ENCODE results near the gene SMIM26. TPM values are rescaled to one million over a fixed set of nuclear protein-coding genes. Genes with fewer than 3 reads are reported as not detected.

SMIM26 gene
- total RNA-seq, 1 experiment from 2014 or later: 56.6 TPM

GRCh38 chr20:18533978-18534644, 33.1 kb upstream of the SMIM26 start:
- Histone ChIP-seq H3K27ac (ENCODE audit: low read depth, low read length, poor library complexity, severe bottlenecking) (no peak overlapping the region), H3K27me3 (replicated peaks; ENCODE audit: insufficient read depth, low read depth, low read length, poor library complexity) (no peaks in the 10 kb centered on the region), H3K4me3 (ENCODE audit: low read depth, low read length, poor library complexity, severe bottlenecking) (no peak overlapping the region), H3K36me3 (ENCODE audit: insufficient read depth, low read length, poor library complexity, severe bottlenecking) (peaks cover 36% of the 10 kb centered on the region), H3K4me1 (ENCODE audit: insufficient read depth, low read length, poor library complexity, severe bottlenecking) (no peaks in the 10 kb centered on the region), H3K9me3 (ENCODE audit: low read depth, low read length, poor library complexity, severe bottlenecking) (no peaks in the 10 kb centered on the region)
- CTCF ChIA-PET: no interaction called here
- intact Hi-C loops (cut with micrococcal nuclease; ENCODE audit: unreplicated experiment): no loop called here
- DNase-seq (ENCODE audit: low spot score): no peak
- TF ChIP-seq CTCF (conservative IDR thresholded peaks at IDR 0.05; ENCODE audit: low read depth, low read length) (no peak), EZH2 (IDR thresholded peaks at IDR 0.05; ENCODE audit: borderline replicate concordance, low read depth, low read length, poor library complexity, severe bottlenecking) (no peak)
- no TSS peak for BruUV-seq (replicated peaks)
- POLR2A ChIA-PET (ENCODE audit: low non-redundant PET): no interaction called here

- TF ChIP-seq EZH2 (IDR thresholded peaks at IDR 0.05; ENCODE audit: borderline replicate concordance, low read depth, low read length, poor library complexity, severe bottlenecking): no peak
- TF ChIP-seq CTCF (conservative IDR thresholded peaks at IDR 0.05; ENCODE audit: low read depth, low read length): no peak
- no peak overlapping the region for H3K4me3 ChIP-seq (ENCODE audit: low read depth, low read length, poor library complexity, severe bottlenecking)
- intact Hi-C loops (cut with micrococcal nuclease; ENCODE audit: unreplicated experiment): no loop called here
- no TSS peak for BruUV-seq (replicated peaks)
- no peaks in the 10 kb centered on the region for H3K4me1 ChIP-seq (ENCODE audit: insufficient read depth, low read length, poor library complexity, severe bottlenecking)
- no peaks in the 10 kb centered on the region for H3K27me3 ChIP-seq (replicated peaks; ENCODE audit: insufficient read depth, low read depth, low read length, poor library complexity)
- no peaks in the 10 kb centered on the region for H3K9me3 ChIP-seq (ENCODE audit: low read depth, low read length, poor library complexity, severe bottlenecking)
- no peak overlapping the region for H3K27ac ChIP-seq (ENCODE audit: low read depth, low read length, poor library complexity, severe bottlenecking)
- CTCF ChIA-PET: no interaction called here
- DNase-seq (ENCODE audit: low spot score): no peak
- H3K36me3 ChIP-seq (ENCODE audit: insufficient read depth, low read length, poor library complexity, severe bottlenecking): peaks cover 13% of the 10 kb centered on the region
- POLR2A ChIA-PET (ENCODE audit: low non-redundant PET): no interaction called here
These were observed 29.6 kb upstream of the SMIM26 start for GRCh38 chr20:18537651-18538050.

- ChIA-PET POLR2A (ENCODE audit: low non-redundant PET) (no interaction called here), CTCF (no interaction called here)
- Histone ChIP-seq H3K4me3 (ENCODE audit: low read depth, low read length, poor library complexity, severe bottlenecking) (no peak overlapping the region), H3K27ac (ENCODE audit: low read depth, low read length, poor library complexity, severe bottlenecking) (no peak overlapping the region), H3K9me3 (ENCODE audit: low read depth, low read length, poor library complexity, severe bottlenecking) (no peaks in the 10 kb centered on the region), H3K27me3 (replicated peaks; ENCODE audit: insufficient read depth, low read depth, low read length, poor library complexity) (no peaks in the 10 kb centered on the region), H3K36me3 (ENCODE audit: insufficient read depth, low read length, poor library complexity, severe bottlenecking) (peaks cover 6% of the 10 kb centered on the region), H3K4me1 (ENCODE audit: insufficient read depth, low read length, poor library complexity, severe bottlenecking) (no peaks in the 10 kb centered on the region)
- DNase-seq (ENCODE audit: low spot score): no peak
- intact Hi-C loops (cut with micrococcal nuclease; ENCODE audit: unreplicated experiment): no loop called here
- TF ChIP-seq EZH2 (IDR thresholded peaks at IDR 0.05; ENCODE audit: borderline replicate concordance, low read depth, low read length, poor library complexity, severe bottlenecking): no peak
- TF ChIP-seq CTCF (conservative IDR thresholded peaks at IDR 0.05; ENCODE audit: low read depth, low read length): no peak
- BruUV-seq (replicated peaks): no TSS peak
These were observed 25.5 kb upstream of the SMIM26 start for GRCh38 chr20:18541741-18542140.

All from A673 (cell line).